Ovary (tissue), 3 donors: ENCODE data around the gene MEMO1.

Source experiments
- CTCF ChIP-seq, 3 donors: fragments of 450-650 bp in 2 of 3; fragments of 200-600 bp in 1 of 3; IDR thresholded peaks; one replicate each; pipeline versions ENCODE4 v1.5.1 to v1.8.0; 2016 to 2022; ENCODE audit warnings: antibody characterized with exemption in 3 of 3, mild to moderate bottlenecking in 1 of 3
- EP300 ChIP-seq: sonication (generic); formaldehyde crosslinking; IDR thresholded peaks from one replicate; pipeline ENCODE4 v1.6.1; 2017; ENCODE audit warnings: antibody characterized with exemption
- donor health status: DM: no; HTN: no; CAD: no.

- TF ChIP-seq CTCF (IDR thresholded peaks at IDR 0.05) = no peak
- no peak for TF ChIP-seq EP300
Observed at GRCh38 chr2:31893094-31893493, 117.7 kb downstream of the MEMO1 start.
